GM23248 (cell line): ENCODE results near the gene ELOVL5. TPM values are rescaled to one million over a fixed set of nuclear protein-coding genes. Genes with fewer than 3 reads are reported as not detected.
A peak's percentile ranks its signal among the peaks of the same experiment; 100 is the strongest.
"Not testable (repeated sequence)": the region's sequence is repeated elsewhere in the genome, so short reads cannot be mapped to it uniquely, and the experiment has no call there.

Source experiments
- DNase-seq: peaks from one replicate; pipeline ENCODE4 v3.0.0-alpha.2; 2015
- H2AFZ ChIP-seq: fragments of 200-600 bp; sonication (generic); 2 replicates; pipeline ENCODE4 v1.6.1; 2016; ENCODE audit warnings: antibody characterized with exemption
- H3F3A ChIP-seq: fragments of 200-600 bp; sonication (generic); 2 replicates; pipeline ENCODE4 v1.6.1; 2016; ENCODE audit warnings: mild to moderate bottlenecking, antibody characterized with exemption, mixed run types; ENCODE audit not compliant: insufficient read depth
- H3K27ac ChIP-seq: fragments of 200-600 bp; sonication (generic); 2 replicates; pipeline ENCODE4 v1.5.1; 2016; ENCODE audit warnings: mild to moderate bottlenecking
- H3K27me3 ChIP-seq: fragments of 200-600 bp; sonication (generic); replicated peaks from 2 replicates; pipeline ENCODE4 v1.6.1; 2016; ENCODE audit warnings: mild to moderate bottlenecking; ENCODE audit not compliant: insufficient read depth
- H3K36me3 ChIP-seq: fragments of 200-600 bp; sonication (generic); 2 replicates; pipeline ENCODE4 v1.6.1; 2016; ENCODE audit warnings: low read depth, mild to moderate bottlenecking
- H3K4me1 ChIP-seq: fragments of 200-600 bp; sonication (generic); 2 replicates; pipeline ENCODE4 v1.6.1; 2016; ENCODE audit warnings: mild to moderate bottlenecking; ENCODE audit not compliant: insufficient read depth
- H3K4me2 ChIP-seq: fragments of 200-600 bp; sonication (generic); one replicate; pipeline ENCODE4 v1.6.1; 2016; ENCODE audit warnings: mild to moderate bottlenecking; ENCODE audit not compliant: unreplicated experiment
- H3K4me3 ChIP-seq: fragments of 200-600 bp; sonication (generic); 2 replicates; pipeline ENCODE4 v1.5.1; 2016; ENCODE audit warnings: mild to moderate bottlenecking
- H3K79me2 ChIP-seq: fragments of 200-600 bp; sonication (generic); 2 replicates; pipeline ENCODE4 v1.6.1; 2016; ENCODE audit warnings: mild to moderate bottlenecking; ENCODE audit not compliant: insufficient read depth
- H3K9ac ChIP-seq: fragments of 200-600 bp; sonication (generic); 2 replicates; pipeline ENCODE4 v1.6.1; 2016; ENCODE audit warnings: mild to moderate bottlenecking
- H3K9me2 ChIP-seq: fragments of 200-600 bp; sonication (generic); 2 replicates; pipeline ENCODE4 v1.6.1; 2016; ENCODE audit warnings: mixed run types, mild to moderate bottlenecking, moderate library complexity; ENCODE audit not compliant: insufficient read depth
- H3K9me3 ChIP-seq: fragments of 200-600 bp; sonication (generic); one replicate; pipeline ENCODE4 v1.6.1; 2017; ENCODE audit warnings: low read depth
- H4K20me1 ChIP-seq: fragments of 200-600 bp; sonication (generic); 2 replicates; pipeline ENCODE4 v1.6.0; 2016; ENCODE audit not compliant: insufficient read depth
- EZH2 ChIP-seq: fragments of 200-600 bp; sonication (generic); IDR thresholded peaks from 2 replicates; pipeline ENCODE4 v1.6.1; 2018; ENCODE audit warnings: antibody characterized with exemption, mild to moderate bottlenecking; ENCODE audit not compliant: insufficient read depth, poor library complexity, severe bottlenecking
- EZH2phosphoT487 ChIP-seq: fragments of 200-600 bp; sonication (generic); IDR thresholded peaks from 2 replicates; pipeline ENCODE4 v1.6.1; 2018; ENCODE audit warnings: antibody characterized with exemption, moderate library complexity, mild to moderate bottlenecking, low read depth; ENCODE audit not compliant: insufficient read depth
- WGBS, 2 experiments: methylation state at CpG; one replicate each; pipeline ENCODE4 v1.1.6; 2015 to 2017; ENCODE audit warnings: low lambda C conversion rate in 2 of 2, low coverage in 1 of 2; ENCODE audit errors: missing lambda C conversion rate in 2 of 2; 5-methylcytosine and 5-hydroxymethylcytosine counted together
- in situ Hi-C: fragments of 300-500 bp; cut with MboI; formaldehyde crosslinking; loops from 2 replicates; pipeline ENCODE4 v1.15.0; 2020
- polyA plus RNA-seq: library from polyadenylated mRNA; unstranded; fragments of >200 nt; fragmentation: Nextera tagmentation; extraction: Ambion mirVana; gene quantifications from 2 replicates; pipeline ENCODE4 v1.2.1, GENCODE V29; 2016
- total RNA-seq: library from RNA; depleted of rRNA; stranded (reverse); fragments of >200 nt; shearing (Covaris generic); gene quantifications from 2 replicates; pipeline ENCODE4 v1.2.3, GENCODE V29; 2014

ELOVL5 gene
- total and polyA plus RNA-seq, 2 experiments from 2014 or later: 70.8 to 87.3 TPM

DNA sequence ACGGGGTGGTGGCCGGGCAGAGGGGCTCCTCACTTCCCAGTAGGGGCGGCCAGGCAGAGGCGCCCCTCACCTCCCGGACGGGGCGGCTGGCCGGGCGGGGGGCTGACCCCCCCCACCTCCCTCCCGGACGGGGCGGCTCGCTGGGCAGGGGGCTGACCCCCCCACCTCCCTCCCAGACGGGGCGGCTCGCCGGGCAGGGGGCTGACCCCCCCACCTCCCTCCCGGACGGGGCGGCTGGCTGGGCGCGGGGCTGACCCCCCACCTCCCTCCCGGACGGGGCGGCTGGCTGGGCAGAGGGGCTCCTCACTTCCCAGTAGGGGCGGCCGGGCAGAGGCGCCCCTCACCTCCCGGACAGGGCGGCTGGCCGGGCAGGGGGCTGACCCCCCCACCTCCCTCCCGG is 43.8 kb downstream of the ELOVL5 start:
- H3K9ac ChIP-seq, H3K4me2 ChIP-seq, H4K20me1 ChIP-seq, H3K9me3 ChIP-seq, H3K9me2 ChIP-seq, H2AFZ ChIP-seq, H3K27me3 ChIP-seq, H3K4me3 ChIP-seq, DNase-seq, H3K36me3 ChIP-seq, in situ Hi-C loops, H3K27ac ChIP-seq: not testable (repeated sequence)
- WGBS, 2 experiments: 95 to 100% methylated on average over 1 to 20 of the region's 32 CpGs
- H3K4me1 ChIP-seq: peaks cover 54% of the 10 kb centered on the region
- peaks cover 78% of the 10 kb centered on the region for H3K79me2 ChIP-seq
- H3F3A ChIP-seq: peaks cover 25% of the 10 kb centered on the region

DNA sequence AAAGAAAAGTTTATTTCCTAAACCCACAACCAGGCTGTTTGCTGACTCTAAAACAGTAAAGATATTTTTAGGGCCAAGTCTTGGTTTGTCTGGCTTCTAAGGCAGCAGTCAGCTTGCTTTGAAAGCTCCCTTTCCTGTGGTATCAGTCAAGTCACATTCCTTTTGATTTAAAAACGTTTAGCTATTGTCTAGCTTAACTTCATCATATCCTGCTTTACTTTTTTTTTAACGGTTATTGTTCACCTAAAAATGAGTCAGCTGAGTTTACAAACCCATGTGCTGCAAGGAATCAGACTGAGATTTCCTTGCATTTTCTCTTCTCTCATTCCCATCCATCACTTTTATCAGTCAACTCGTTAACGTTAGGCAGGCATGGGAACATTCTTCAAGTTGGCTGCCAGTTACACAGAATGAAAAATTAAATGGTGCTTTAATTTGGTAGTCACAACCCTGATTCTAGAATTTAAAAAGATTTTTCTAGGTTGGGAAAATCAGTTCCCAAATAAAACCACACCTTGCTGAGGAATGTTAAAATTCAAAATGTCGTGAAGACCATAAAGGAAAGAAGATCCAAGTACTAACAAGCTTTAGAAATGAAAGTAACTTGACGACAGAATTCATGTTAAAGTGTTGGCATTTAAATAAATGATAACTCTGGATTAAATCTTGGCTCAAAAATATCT is 45.9 kb downstream of the ELOVL5 start:
- no peaks in the 10 kb centered on the region for H3K36me3 ChIP-seq
- H3F3A ChIP-seq: peaks cover 25% of the 10 kb centered on the region
- H3K79me2 ChIP-seq: peaks cover 78% of the 10 kb centered on the region
- no peak overlapping the region for H2AFZ ChIP-seq
- H3K27ac ChIP-seq: peak overlapping the region; percentile 55
- H3K4me2 ChIP-seq: peak overlapping the region; percentile 64
- H3K4me1 ChIP-seq: peaks cover 49% of the 10 kb centered on the region
- no peaks in the 10 kb centered on the region for H4K20me1 ChIP-seq
- H3K4me3 ChIP-seq: peak overlapping the region; percentile 45; the same call in 1 of the 2 replicates
- H3K27me3 ChIP-seq: no peaks in the 10 kb centered on the region
- 23 to 25% methylated on average over 6 of the region's 6 CpGs for WGBS, 2 experiments
- H3K9me2 ChIP-seq: no peaks in the 10 kb centered on the region
- in situ Hi-C loops: no loop called here
- peak overlapping the region; percentile 47; the same call in 1 of the 2 replicates for H3K9ac ChIP-seq
- peak; percentile 90 for DNase-seq
- TF ChIP-seq EZH2 (no peak), EZH2phosphoT487 (no peak)
- no peaks in the 10 kb centered on the region for H3K9me3 ChIP-seq

DNA sequence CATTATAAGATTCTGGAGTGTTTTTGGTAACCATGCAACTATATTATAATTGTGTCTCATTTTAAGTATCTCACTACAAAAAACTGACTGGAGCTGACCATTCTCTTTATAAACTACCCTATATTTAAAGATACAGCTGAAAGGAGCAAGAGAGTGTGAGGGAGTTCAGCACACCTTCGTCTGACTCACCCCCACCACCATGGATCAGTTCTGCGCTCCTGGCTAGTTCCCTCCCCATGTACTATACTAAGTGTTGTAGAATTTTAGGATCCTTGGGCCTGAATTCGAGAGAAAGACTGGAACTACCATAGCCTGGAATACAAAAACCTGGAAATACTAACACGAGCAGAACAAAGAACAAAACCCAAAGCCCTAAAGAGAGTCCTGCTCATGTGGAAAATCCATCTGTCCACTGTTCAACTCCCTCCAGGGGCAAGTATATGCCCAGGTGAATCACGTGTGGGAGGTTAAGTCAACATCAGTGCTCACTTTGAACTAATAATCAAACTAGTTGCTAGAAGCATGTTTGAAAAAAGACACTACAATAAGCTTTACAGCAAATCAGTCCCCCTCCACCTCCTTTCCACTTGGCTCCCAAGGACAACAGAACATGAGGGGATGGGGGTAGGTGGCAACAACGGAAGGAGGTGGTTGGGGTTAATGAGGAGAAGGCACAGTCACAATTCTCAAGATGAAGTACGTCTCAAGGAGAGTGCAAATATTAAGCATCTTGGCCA is 46.8 kb downstream of the ELOVL5 start:
- Histone ChIP-seq H3K9me3 (no peaks in the 10 kb centered on the region), H3K79me2 (peaks cover 78% of the 10 kb centered on the region), H3K4me3 (peak overlapping the region; percentile 45; the same call in 1 of the 2 replicates), H2AFZ (no peak overlapping the region), H4K20me1 (no peaks in the 10 kb centered on the region), H3K27ac (peak overlapping the region; percentile 55), H3F3A (peaks cover 16% of the 10 kb centered on the region), H3K9ac (peak overlapping the region; percentile 21; the same call in 1 of the 2 replicates), H3K36me3 (no peaks in the 10 kb centered on the region), H3K27me3 (no peaks in the 10 kb centered on the region), H3K9me2 (no peaks in the 10 kb centered on the region), H3K4me2 (peak overlapping the region; percentile 64), H3K4me1 (peaks cover 41% of the 10 kb centered on the region)
- in situ Hi-C loops: no loop called here
- TF ChIP-seq EZH2 (no peak), EZH2phosphoT487 (no peak)
- 88 to 93% methylated on average over 7 of the region's 7 CpGs for WGBS, 2 experiments
- DNase-seq: no peak

DNA sequence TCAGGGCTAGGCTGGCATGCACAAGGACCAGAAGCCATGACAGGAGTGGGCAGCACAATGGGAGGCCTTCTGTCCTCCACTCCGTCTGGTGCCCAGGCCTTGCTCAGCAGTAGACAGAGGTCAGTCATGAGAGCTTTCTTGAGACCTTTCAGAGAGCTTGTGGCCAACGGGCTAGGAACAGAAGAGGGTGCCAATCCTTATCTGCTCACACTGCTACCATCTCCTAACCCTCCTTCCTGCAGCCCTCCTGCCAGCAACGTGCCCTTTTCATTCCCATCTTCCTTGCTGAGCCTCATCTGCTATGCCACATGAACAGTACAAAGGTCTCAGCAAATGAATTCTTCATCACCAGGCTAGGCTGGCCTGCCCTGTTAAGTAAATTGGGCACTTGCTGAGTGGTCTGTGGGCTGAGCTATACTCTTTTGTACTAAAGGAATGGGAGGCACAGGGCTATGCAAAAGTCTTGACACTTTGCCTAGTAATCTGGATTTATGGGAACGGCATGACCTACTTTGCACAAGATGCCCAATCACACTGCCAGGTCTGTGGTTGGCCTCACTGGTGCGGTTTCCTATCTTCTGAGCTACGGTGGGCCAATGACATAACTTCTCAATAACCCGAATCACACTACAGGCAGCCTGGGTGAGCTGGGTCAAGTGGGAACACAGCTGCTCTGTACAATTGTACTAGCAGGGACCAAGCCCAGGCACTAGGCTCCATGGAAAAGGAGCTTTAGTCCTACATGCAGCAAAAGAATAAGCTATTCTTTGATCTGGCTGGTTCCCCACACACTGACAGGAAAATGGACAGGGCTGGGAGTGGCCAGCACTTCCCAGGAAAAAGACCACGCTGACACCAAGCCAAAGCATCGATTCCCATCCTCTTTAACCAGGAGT is 47.8 kb downstream of the ELOVL5 start:
- TF ChIP-seq EZH2 (no peak), EZH2phosphoT487 (no peak)
- H3K9me3 ChIP-seq: no peaks in the 10 kb centered on the region
- WGBS, 2 experiments: 52 to 53% methylated on average over 9 of the region's 9 CpGs
- in situ Hi-C loops: no loop called here
- no peaks in the 10 kb centered on the region for H4K20me1 ChIP-seq
- DNase-seq: peak; percentile 45
- no peak overlapping the region for H3K4me2 ChIP-seq
- peaks cover 36% of the 10 kb centered on the region for H3K4me1 ChIP-seq
- no peaks in the 10 kb centered on the region for H3K27me3 ChIP-seq
- 0 out of 2 replicates have a peak overlapping the region, but pooled peaks have one; percentile 8 for H3K27ac ChIP-seq
- no peak overlapping the region for H3K9ac ChIP-seq
- no peak overlapping the region for H3K4me3 ChIP-seq
- peaks cover 82% of the 10 kb centered on the region for H3K79me2 ChIP-seq
- H2AFZ ChIP-seq: no peak overlapping the region
- no peaks in the 10 kb centered on the region for H3K36me3 ChIP-seq
- H3F3A ChIP-seq: peaks cover 9% of the 10 kb centered on the region
- no peaks in the 10 kb centered on the region for H3K9me2 ChIP-seq
